C4-2B (cell line): ENCODE results near the gene FURIN.

Experiments
- CTCF ChIP-seq: fragments of 450-650 bp; conservative IDR thresholded peaks from 2 replicates; pipeline ENCODE4 v1.5.1; 2017; ENCODE audit warnings: mild to moderate bottlenecking
- ZFX ChIP-seq: fragments of 450-650 bp; IDR thresholded peaks from 2 replicates; pipeline ENCODE4 v1.6.1; 2017

- TF ChIP-seq CTCF (no peak), ZFX (no peak)
Measured at GRCh38 chr15:90859234-90860131, 8.9 kb upstream of the FURIN start.
